Ishikawa (cell line): ENCODE data around the gene ARHGEF6.

Source experiments
- CEBPB ChIP-seq: IDR thresholded peaks from 2 replicates; pipeline ENCODE4 v1.6.1; 2012
- CREB1 ChIP-seq: IDR thresholded peaks from 2 replicates; pipeline ENCODE4 v1.6.1; 2012; ENCODE audit warnings: low read depth
- EGR1 ChIP-seq: IDR thresholded peaks from 2 replicates; pipeline ENCODE4 v1.6.1; 2012
- EP300 ChIP-seq: IDR thresholded peaks from 2 replicates; pipeline ENCODE4 v1.6.1; 2012; ENCODE audit warnings: borderline replicate concordance
- FOXM1 ChIP-seq: IDR thresholded peaks from 2 replicates; pipeline ENCODE4 v1.6.1; 2012; ENCODE audit warnings: low read depth, borderline replicate concordance
- MAX ChIP-seq: IDR thresholded peaks from 2 replicates; pipeline ENCODE4 v1.6.1; 2012
- NFIC ChIP-seq: IDR thresholded peaks from 2 replicates; pipeline ENCODE4 v1.6.1; 2012
- RAD21 ChIP-seq: IDR thresholded peaks from 2 replicates; pipeline ENCODE4 v1.6.1; 2012; ENCODE audit warnings: low read depth
- TAF1 ChIP-seq: IDR thresholded peaks from 2 replicates; pipeline ENCODE4 v1.6.1; 2012; ENCODE audit warnings: low read depth, mild to moderate bottlenecking
- TCF12 ChIP-seq: IDR thresholded peaks from 2 replicates; pipeline ENCODE4 v1.6.1; 2012; ENCODE audit warnings: low read depth
- USF1 ChIP-seq: IDR thresholded peaks from 2 replicates; pipeline ENCODE4 v1.6.1; 2012
- YY1 ChIP-seq: IDR thresholded peaks from 2 replicates; pipeline ENCODE4 v1.6.1; 2012; ENCODE audit warnings: low read depth
- ZBTB7A ChIP-seq: IDR thresholded peaks from 2 replicates; pipeline ENCODE4 v1.6.1; 2012; ENCODE audit warnings: low read depth
- TF ChIP-seq, protein P1 (sequence below): IDR thresholded peaks from 2 replicates; pipeline ENCODE4 v1.6.1; 2012; ENCODE audit warnings: low read depth, mild to moderate bottlenecking

DNA sequence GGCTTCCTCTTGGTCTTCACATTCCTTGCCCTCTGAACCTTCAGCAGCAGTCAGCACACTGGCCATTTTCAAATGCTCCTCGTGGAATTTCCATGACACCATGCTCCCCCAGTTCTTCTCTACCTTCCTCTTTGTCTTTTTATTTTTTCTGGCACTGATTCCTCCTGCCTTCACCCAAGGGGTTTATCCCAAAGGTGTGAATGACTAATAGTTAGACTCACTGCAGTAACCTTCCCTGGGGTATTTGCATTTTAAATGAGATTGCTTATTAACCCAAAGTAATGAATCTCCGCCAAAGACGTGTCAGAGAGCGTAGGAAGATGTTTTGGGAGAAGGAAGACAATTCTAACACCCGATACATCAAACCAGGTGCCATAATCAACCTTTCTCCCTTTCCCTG is 96.6 kb downstream of the ARHGEF6 start:
- TF ChIP-seq EP300 (no peak), TAF1 (no peak), MAX (no peak), CREB1 (no peak), NFIC (no peak), ZBTB7A (no peak), TCF12 (no peak), CEBPB (no peak), YY1 (no peak), USF1 (no peak), EGR1 (no peak), RAD21 (no peak), FOXM1 (no peak)
- TF ChIP-seq, protein P1, sequence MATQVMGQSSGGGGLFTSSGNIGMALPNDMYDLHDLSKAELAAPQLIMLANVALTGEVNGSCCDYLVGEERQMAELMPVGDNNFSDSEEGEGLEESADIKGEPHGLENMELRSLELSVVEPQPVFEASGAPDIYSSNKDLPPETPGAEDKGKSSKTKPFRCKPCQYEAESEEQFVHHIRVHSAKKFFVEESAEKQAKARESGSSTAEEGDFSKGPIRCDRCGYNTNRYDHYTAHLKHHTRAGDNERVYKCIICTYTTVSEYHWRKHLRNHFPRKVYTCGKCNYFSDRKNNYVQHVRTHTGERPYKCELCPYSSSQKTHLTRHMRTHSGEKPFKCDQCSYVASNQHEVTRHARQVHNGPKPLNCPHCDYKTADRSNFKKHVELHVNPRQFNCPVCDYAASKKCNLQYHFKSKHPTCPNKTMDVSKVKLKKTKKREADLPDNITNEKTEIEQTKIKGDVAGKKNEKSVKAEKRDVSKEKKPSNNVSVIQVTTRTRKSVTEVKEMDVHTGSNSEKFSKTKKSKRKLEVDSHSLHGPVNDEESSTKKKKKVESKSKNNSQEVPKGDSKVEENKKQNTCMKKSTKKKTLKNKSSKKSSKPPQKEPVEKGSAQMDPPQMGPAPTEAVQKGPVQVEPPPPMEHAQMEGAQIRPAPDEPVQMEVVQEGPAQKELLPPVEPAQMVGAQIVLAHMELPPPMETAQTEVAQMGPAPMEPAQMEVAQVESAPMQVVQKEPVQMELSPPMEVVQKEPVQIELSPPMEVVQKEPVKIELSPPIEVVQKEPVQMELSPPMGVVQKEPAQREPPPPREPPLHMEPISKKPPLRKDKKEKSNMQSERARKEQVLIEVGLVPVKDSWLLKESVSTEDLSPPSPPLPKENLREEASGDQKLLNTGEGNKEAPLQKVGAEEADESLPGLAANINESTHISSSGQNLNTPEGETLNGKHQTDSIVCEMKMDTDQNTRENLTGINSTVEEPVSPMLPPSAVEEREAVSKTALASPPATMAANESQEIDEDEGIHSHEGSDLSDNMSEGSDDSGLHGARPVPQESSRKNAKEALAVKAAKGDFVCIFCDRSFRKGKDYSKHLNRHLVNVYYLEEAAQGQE: no peak
